NCI-H2171 (cell line): ENCODE data around the gene C5.

Source experiments
- DNase-seq: peaks from one replicate; lab custom pipeline; 2025; lab: John Stamatoyannopoulos, UW

Gene C5

DNA sequence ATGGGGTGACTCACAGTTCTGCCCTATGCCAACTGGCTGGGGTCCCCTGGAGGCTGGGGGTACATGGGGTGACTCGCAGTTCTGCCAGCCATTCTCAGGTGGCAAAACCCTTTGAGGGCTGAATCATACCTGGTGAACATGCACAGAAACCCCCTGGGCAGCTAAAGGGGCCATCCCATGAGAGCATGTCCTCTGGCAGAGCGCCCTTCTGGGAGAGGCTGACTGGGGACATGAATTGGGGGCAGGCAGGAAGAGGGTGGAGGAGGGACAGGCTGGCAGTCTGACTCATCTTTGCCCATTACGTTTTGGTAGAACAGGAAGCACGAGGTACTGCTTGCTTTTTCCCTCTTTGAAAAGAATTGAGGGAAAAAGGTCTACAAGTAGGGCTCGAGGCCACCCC, 140.2 kb downstream of the C5 start:
- no peak for DNase-seq

DNA sequence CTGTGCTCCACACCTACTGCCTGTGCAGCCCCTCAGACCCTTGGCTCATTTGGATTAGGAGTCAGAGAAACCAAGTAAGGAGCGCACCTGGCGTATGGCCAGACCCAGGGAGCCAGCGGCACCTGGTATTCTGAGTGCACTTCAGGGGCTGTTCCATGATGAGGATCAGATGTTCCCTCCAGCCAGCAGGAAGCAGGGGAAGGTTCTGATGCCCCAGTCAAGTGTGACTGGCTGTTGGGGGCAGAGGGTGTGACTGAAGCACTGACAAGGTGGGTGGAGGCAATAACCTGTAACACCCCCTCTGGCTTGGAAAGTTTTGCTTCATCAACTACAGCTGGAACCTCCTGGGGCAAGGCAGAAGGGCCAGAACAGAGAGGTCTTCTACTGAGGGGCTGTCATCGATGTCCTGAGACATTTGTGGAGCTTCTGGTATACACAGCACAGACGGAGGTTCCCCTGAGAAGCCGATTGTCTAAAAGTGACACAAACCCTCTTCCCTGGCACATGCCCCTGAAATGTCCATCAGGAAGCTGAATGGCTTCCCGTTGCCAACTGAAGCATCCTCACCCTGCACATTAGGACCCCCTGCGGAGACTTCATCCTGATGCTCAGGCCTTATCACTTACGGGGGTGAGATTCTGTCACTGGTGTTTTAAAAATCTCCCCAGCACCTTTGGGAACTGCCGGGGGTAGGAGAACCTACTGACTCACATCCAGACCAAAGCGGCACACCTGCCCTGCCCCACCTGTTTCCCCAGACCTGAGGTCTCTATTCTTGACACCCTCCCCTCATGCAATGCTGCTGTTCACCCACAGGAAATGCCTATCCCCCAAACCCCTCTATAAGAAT, 144.5 kb downstream of the C5 start:
- no peak for DNase-seq

- DNase-seq, result no peak
Measured at GRCh38 chr9:120904978-120905301, 145.1 kb downstream of the C5 start.

DNA sequence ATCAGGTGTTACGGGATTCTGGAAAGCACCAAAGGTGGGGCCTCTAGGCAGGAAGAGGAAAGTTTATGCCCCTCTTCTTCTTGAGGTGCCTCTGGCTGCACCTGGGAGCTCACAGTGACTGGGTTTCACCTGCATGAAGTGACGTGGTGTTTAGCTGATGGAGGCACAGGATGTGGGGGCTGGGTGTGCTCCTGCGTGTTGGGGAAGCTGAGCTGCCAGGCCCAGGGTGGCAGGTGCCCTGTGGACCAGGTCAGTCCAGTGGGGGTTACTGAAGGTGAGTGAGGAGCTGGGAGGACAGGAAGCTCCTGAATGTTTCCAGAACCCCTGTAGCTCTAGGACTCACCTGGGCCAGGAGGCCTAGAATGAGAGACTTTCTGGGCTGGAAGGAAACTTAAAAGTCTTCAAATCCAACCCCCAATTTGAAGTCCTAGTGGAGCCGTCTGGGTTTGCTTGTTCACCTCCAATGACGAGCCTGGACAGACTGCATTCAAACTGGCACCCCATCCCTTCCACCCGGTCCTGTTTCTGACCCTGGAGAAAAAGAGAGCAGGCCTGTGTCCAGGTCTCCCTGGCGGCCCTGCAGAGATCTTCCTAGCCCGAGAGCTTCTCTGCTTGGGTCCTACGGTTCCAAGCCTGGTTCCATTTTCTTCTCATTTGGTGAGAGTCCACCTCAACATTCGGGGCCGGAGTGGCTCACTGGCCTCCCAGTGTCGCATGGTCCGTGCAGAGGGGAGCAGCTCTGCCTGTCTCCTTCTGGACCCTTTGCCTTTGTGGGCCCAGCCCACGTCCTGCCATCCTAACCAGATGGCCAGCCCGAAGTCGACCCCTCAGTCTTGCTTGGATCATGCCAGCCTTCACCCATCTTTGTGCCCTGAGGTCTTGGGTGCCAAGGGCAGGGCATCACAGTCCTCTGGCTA, 145.8 kb downstream of the C5 start:
- DNase-seq, result no peak

GRCh38 chr9:120902569-120903535, 147.2 kb downstream of the C5 start:
- DNase-seq, result no peak
